A549 (cell line): ENCODE results near the gene ZNF479. TPM values are rescaled to one million over a fixed set of nuclear protein-coding genes. Genes with fewer than 3 reads are reported as not detected.
"Not testable (repeated sequence)": the region's sequence is repeated elsewhere in the genome, so short reads cannot be mapped to it uniquely, and the experiment has no call there.

Source experiments
- ATAC-seq, 2 experiments: fragments of 200-7000 bp in 1 of 2; fragments of >200 bp in 1 of 2; cut with Nextera tagmentation in 1 of 2; cut with Tn5 transposase in 1 of 2; 3 replicates each; pipeline versions ENCODE4 v1.8.0 to v1.9.1; 2018 to 2020; ENCODE audit warnings: mild to moderate bottlenecking in 1 of 2, moderate library complexity in 1 of 2
- CTCF ChIA-PET: fragments of 300-600 bp; sonication (Branson Sonifier 250); formaldehyde crosslinking; extraction: SDS; loops from one replicate; lab custom pipeline; 2021; ENCODE audit warnings: antibody characterized with exemption, inconsistent platforms; lab: Yijun Ruan, JAX
- POLR2A ChIA-PET: fragments of 350-600 bp; formaldehyde crosslinking; extraction: SDS; loops from one replicate; lab custom pipeline; 2021; ENCODE audit warnings: antibody characterized with exemption, inconsistent platforms; lab: Yijun Ruan, JAX
- DNase-seq, 2 experiments: peaks; one replicate each; pipeline versions ENCODE4 v3.0.0 to v3.0.0-alpha.2; 2011 to 2016; ENCODE audit warnings: low read depth in 1 of 2, low spot score in 1 of 2
- FAIRE-seq: peaks from 2 replicates; lab custom pipeline; 2011; peaks lifted over from hg19 to GRCh38; lab: Jason Lieb, UNC
- H3K27ac ChIP-seq, 2 experiments: fragments of >200 bp; sonication (Bioruptor Twin); formaldehyde crosslinking; 3 replicates each; pipeline ENCODE4 v1.5.1; 2016 to 2017
- H3K4me1 ChIP-seq: fragments of >200 bp; sonication (Bioruptor Twin); formaldehyde crosslinking; 3 replicates; pipeline ENCODE4 v1.6.1; 2016
- H3K4me2 ChIP-seq: fragments of >200 bp; sonication (Bioruptor Twin); formaldehyde crosslinking; 3 replicates; pipeline ENCODE4 v1.6.1; 2016
- H3K4me3 ChIP-seq: fragments of >200 bp; sonication (Bioruptor Twin); formaldehyde crosslinking; 3 replicates; pipeline ENCODE4 v1.5.1; 2016
- H3K9me3 ChIP-seq: fragments of >200 bp; sonication (Bioruptor Twin); formaldehyde crosslinking; 3 replicates; pipeline ENCODE4 v1.6.1; 2016
- CBX8 ChIP-seq: fragments of 200-600 bp; sonication (generic); IDR thresholded peaks from 2 replicates; pipeline ENCODE4 v1.6.1; 2016
- EHMT2 ChIP-seq: fragments of 200-600 bp; sonication (generic); IDR thresholded peaks from 2 replicates; pipeline ENCODE4 v1.6.1; 2016; ENCODE audit warnings: antibody characterized with exemption, low read depth, mild to moderate bottlenecking, moderate library complexity
- ELK1 ChIP-seq: fragments of 150-350 bp; IDR thresholded peaks from 2 replicates; pipeline ENCODE4 v1.6.1; 2014; ENCODE audit warnings: low read depth, mild to moderate bottlenecking, low read length
- EP300 ChIP-seq, 2 experiments: fragments of >200 bp; sonication (Bioruptor Twin); formaldehyde crosslinking; IDR thresholded peaks; 2 replicates in 1 of 2; 3 replicates in 1 of 2; pipeline ENCODE4 v1.6.1; 2016 to 2017
- FOSB ChIP-seq: fragments of 250-450 bp; sonication (Bioruptor Pico); IDR thresholded peaks from 2 replicates; pipeline ENCODE4 v1.5.0; 2020; ENCODE audit warnings: mild to moderate bottlenecking, moderate library complexity
- FOSL2 ChIP-seq, 2 experiments: fragments of 450-650 bp in 1 of 2; fragments of >200 bp in 1 of 2; sonication (Bioruptor Twin) in 1 of 2; formaldehyde crosslinking; IDR thresholded peaks; 2 replicates each; pipeline versions ENCODE4 v1.5.0 to v1.6.1; 2016 to 2020; ENCODE audit warnings: mild to moderate bottlenecking in 1 of 2, moderate library complexity in 1 of 2
- HEYL ChIP-seq: fragments of 250-450 bp; sonication (Bioruptor Pico); IDR thresholded peaks from 2 replicates; pipeline ENCODE4 v1.8.0; 2021; ENCODE audit warnings: mild to moderate bottlenecking, moderate library complexity
- HOXB5 ChIP-seq: fragments of 250-450 bp; sonication (Bioruptor Pico); IDR thresholded peaks from 2 replicates; pipeline ENCODE4 v1.5.0; 2020; ENCODE audit warnings: mild to moderate bottlenecking, moderate library complexity
- KDM1A ChIP-seq: fragments of 200-600 bp; sonication (generic); IDR thresholded peaks from 2 replicates; pipeline ENCODE4 v1.6.1; 2016; ENCODE audit warnings: low read depth, mild to moderate bottlenecking
- MAFK ChIP-seq: fragments of 450-650 bp; IDR thresholded peaks from 2 replicates; pipeline ENCODE4 v1.6.1; 2014; ENCODE audit not compliant: partially characterized antibody
- MYC ChIP-seq: IDR thresholded peaks from 2 replicates; pipeline ENCODE4 v1.6.1; 2012; ENCODE audit warnings: mild to moderate bottlenecking, inconsistent platforms, low read length, improper control_type of control experiment, borderline replicate concordance
- NR3C1 ChIP-seq: fragments of >200 bp; sonication (Bioruptor Twin); formaldehyde crosslinking; IDR thresholded peaks from 3 replicates; pipeline ENCODE4 v1.6.1; 2017
- POLR2A ChIP-seq: IDR thresholded peaks from 2 replicates; pipeline ENCODE4 v1.6.1; 2012; ENCODE audit warnings: mild to moderate bottlenecking, low read length
- RAD21 ChIP-seq, 2 experiments: fragments of >200 bp in 1 of 2; sonication (Bioruptor Twin) in 1 of 2; formaldehyde crosslinking in 1 of 2; IDR thresholded peaks in 1 of 2; conservative IDR thresholded peaks in 1 of 2; 2 replicates in 1 of 2; 3 replicates in 1 of 2; pipeline ENCODE4 v1.6.1; 2012 to 2018; ENCODE audit warnings: inconsistent platforms in 1 of 2
- RFX5 ChIP-seq: fragments of 450-650 bp; IDR thresholded peaks from 2 replicates; pipeline ENCODE4 v1.7.1; 2014; ENCODE audit warnings: antibody characterized with exemption, mild to moderate bottlenecking, moderate library complexity
- SMC3 ChIP-seq: fragments of >200 bp; sonication (Bioruptor Twin); formaldehyde crosslinking; IDR thresholded peaks from 3 replicates; pipeline ENCODE4 v1.6.1; 2018; ENCODE audit warnings: inconsistent platforms
- SREBF2 ChIP-seq: fragments of 450-650 bp; IDR thresholded peaks from 2 replicates; pipeline ENCODE4 v1.6.1; 2014; ENCODE audit warnings: mild to moderate bottlenecking, moderate library complexity
- TP53 ChIP-seq: fragments of 250-450 bp; sonication (Bioruptor Pico); IDR thresholded peaks from 2 replicates; pipeline ENCODE4 v1.5.0; 2021; ENCODE audit warnings: mild to moderate bottlenecking, moderate library complexity
- ZC3H11A ChIP-seq: fragments of 450-650 bp; IDR thresholded peaks from 2 replicates; pipeline ENCODE4 v1.6.1; 2014; ENCODE audit warnings: antibody characterized with exemption, mild to moderate bottlenecking
- ZFP36 ChIP-seq: fragments of 450-650 bp; IDR thresholded peaks from 2 replicates; pipeline ENCODE4 v1.6.1; 2014; ENCODE audit warnings: borderline replicate concordance; ENCODE audit not compliant: partially characterized antibody
- WGBS: methylation state at CpG from one replicate; pipeline ENCODE4 v1.1.6; 2017; ENCODE audit errors: missing lambda C conversion rate; 5-methylcytosine and 5-hydroxymethylcytosine counted together
- polyA minus RNA-seq: library from RNA; depleted of rRNA, polyadenylated mRNA; stranded (reverse); fragments of >200 nt; gene quantifications from 2 replicates; pipeline ENCODE4 v1.2.3, GENCODE V29; 2011; rRNA and poly(A)+ RNA removed
- polyA plus RNA-seq, 4 experiments: library from polyadenylated mRNA; depleted of rRNA in 3 of 4; stranded (reverse); fragments of >200 nt; fragmentation: RNase III in 1 of 4; extraction: RNeasy Plus Mini Kit Qiagen cat#74134 plus additional on column Dnase treatment in 1 of 4; gene quantifications; 2 replicates in 3 of 4; 3 replicates in 1 of 4; pipeline ENCODE4 v1.2.3, GENCODE V29; 2011 to 2017
- TF ChIP-seq, protein P1 (sequence below): IDR thresholded peaks from 2 replicates; pipeline ENCODE4 v1.6.1; 2012
- TF ChIP-seq, protein P2 (sequence below): IDR thresholded peaks from 2 replicates; pipeline ENCODE4 v1.6.1; 2012

ZNF479 gene
- polyA plus RNA-seq (2011; rRNA removed) = not detected in 2 replicates
- polyA plus RNA-seq (2012; cell fraction: cytosol; rRNA removed) = not detected in 2 replicates
- not detected in 2 replicates for polyA plus RNA-seq (2012; cell fraction: nucleus; rRNA removed)
- polyA plus RNA-seq (2017; fragmentation: RNase III; extraction: RNeasy Plus Mini Kit Qiagen cat#74134 plus additional on column Dnase treatment) = not detected in 3 replicates
- not detected in 2 replicates for polyA minus RNA-seq

- CTCF ChIA-PET, POLR2A ChIA-PET, H3K9me3 ChIP-seq, H3K4me3 ChIP-seq, FAIRE-seq, H3K27ac ChIP-seq, H3K4me2 ChIP-seq, H3K4me1 ChIP-seq, DNase-seq, ATAC-seq: not testable (repeated sequence)
- 18% methylated on average over 6 of the region's 6 CpGs for WGBS
Measured at GRCh38 chr7:57132336-57132735, at the start of gene ZNF479. Gene ZNF479, minus strand, starts transcription at chr7:57132436. Its CDS starts 112 bp downstream, at chr7:57132324.

DNA sequence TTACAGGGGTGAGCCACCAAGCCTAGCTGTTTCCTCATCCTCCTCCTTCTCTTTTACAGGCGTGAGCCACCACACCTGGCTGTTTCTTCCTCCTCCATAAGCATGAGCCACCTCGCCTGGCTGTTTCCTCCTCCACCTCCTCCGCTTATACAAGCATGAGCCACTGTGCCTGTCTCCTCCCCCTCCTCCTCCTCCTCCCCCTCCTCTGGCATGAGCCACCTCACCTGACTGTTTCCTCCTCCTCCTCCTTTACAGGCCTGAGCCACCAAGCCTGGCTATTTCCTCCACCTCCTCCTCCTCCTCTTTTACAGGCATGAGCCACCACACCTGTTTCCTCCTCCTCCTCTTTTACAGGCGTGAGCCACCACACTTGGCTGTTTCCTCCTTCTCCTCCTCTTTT is 49.8 kb upstream of the ZNF479 start:
- ChIA-PET CTCF (no interaction called here), POLR2A (no interaction called here)
- DNase-seq (no peak), FAIRE-seq (no peak), ATAC-seq (no peak)
- WGBS = 0% methylated on average over 4 of the region's 4 CpGs
- H3K27ac ChIP-seq = no peak overlapping the region
- H3K4me1 ChIP-seq = no peaks in the 10 kb centered on the region
- no peak overlapping the region for H3K4me2 ChIP-seq
- peaks cover 8% of the 10 kb centered on the region; the same call in 2 of the 3 replicates for H3K9me3 ChIP-seq
- TF ChIP-seq SREBF2 (no peak), CBX8 (no peak), EP300 (IDR thresholded peaks at IDR 0.05) (no peak), FOSB (CRISPR knock-in tag) (no peak), MYC (no peak), ZC3H11A (no peak), ELK1 (no peak), EHMT2 (no peak), HOXB5 (no peak)
- no peak overlapping the region for H3K4me3 ChIP-seq

DNA sequence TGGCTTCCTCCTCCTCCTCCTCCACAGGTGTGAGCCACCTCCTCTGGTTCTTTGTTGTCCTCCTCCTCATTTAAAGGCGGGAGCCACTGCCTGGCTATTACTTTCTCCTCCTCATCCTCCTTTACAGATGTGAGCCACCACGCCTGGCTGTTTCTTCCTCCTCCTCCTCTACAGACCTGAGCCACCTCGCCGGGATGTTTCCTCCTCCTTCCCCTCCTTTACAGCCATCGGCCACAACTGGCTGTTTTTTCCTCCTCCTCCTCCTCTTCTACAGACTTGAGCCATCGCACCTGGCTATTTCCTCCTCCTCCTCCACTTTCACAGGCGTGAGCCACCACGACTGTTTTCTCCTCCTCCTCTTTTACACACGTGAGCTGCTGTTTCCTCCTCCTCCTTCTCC is 49.0 kb upstream of the ZNF479 start:
- Histone ChIP-seq H3K4me3 (no peak overlapping the region), H3K27ac (no peak overlapping the region), H3K4me2 (no peak overlapping the region), H3K4me1 (no peaks in the 10 kb centered on the region), H3K9me3 (peaks cover 11% of the 10 kb centered on the region; the same call in 2 of the 3 replicates)
- ChIA-PET CTCF (no interaction called here), POLR2A (no interaction called here)
- WGBS = under 1% methylated on average over 9 of the region's 9 CpGs
- no peak for ATAC-seq
- no peak for FAIRE-seq
- no peak for TF ChIP-seq ELK1
- no peak for TF ChIP-seq TP53 (CRISPR knock-in tag)
- no peak for TF ChIP-seq POLR2A
- no peak for TF ChIP-seq KDM1A
- TF ChIP-seq SMC3 = no peak
- TF ChIP-seq FOSB (CRISPR knock-in tag) = no peak
- no peak for TF ChIP-seq ZFP36
- TF ChIP-seq RAD21 (conservative IDR thresholded peaks at IDR 0.05 in 1 of 2, IDR thresholded peaks at IDR 0.05 in 1 of 2) = no peak
- TF ChIP-seq, protein P1, sequence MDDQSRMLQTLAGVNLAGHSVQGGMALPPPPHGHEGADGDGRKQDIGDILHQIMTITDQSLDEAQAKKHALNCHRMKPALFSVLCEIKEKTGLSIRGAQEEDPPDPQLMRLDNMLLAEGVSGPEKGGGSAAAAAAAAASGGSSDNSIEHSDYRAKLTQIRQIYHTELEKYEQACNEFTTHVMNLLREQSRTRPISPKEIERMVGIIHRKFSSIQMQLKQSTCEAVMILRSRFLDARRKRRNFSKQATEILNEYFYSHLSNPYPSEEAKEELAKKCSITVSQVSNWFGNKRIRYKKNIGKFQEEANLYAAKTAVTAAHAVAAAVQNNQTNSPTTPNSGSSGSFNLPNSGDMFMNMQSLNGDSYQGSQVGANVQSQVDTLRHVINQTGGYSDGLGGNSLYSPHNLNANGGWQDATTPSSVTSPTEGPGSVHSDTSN = no peak
- no peak for TF ChIP-seq NR3C1
- no peak for TF ChIP-seq FOSL2 (IDR thresholded peaks at IDR 0.05)
- no peak for TF ChIP-seq FOSL2 (CRISPR knock-in tag; IDR thresholded peaks at IDR 0.05)
- TF ChIP-seq, protein P2, sequence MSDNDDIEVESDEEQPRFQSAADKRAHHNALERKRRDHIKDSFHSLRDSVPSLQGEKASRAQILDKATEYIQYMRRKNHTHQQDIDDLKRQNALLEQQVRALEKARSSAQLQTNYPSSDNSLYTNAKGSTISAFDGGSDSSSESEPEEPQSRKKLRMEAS = no peak
- no peak for TF ChIP-seq HEYL (CRISPR knock-in tag)
- no peak for TF ChIP-seq RFX5
- TF ChIP-seq MAFK = no peak
- DNase-seq = no peak
